Measurements from ENCODE around the gene MIR17HG.

MIR17HG gene

GRCh38 chr13:91361755-91362271, 14.3 kb downstream of the MIR17HG start:
- FAIRE-seq (no peak), DNase-seq (ENCODE audit: extremely low spot score, insufficient read length, low read depth) (no peak)

GRCh38 chr13:91362908-91363307, 15.4 kb downstream of the MIR17HG start:
- FAIRE-seq (no peak), DNase-seq (ENCODE audit: extremely low spot score, insufficient read length, low read depth) (no peak)

- FAIRE-seq (no peak), DNase-seq (ENCODE audit: extremely low spot score, insufficient read length, low read depth) (no peak)
Measured at GRCh38 chr13:91368101-91368500, 20.6 kb downstream of the MIR17HG start.

- no peak for DNase-seq (ENCODE audit: extremely low spot score, insufficient read length, low read depth)
- no peak for FAIRE-seq
Measured at GRCh38 chr13:91368676-91369440, 21.4 kb downstream of the MIR17HG start.

GRCh38 chr13:91369441-91369831, 21.9 kb downstream of the MIR17HG start:
- DNase-seq (ENCODE audit: extremely low spot score, insufficient read length, low read depth) (no peak), FAIRE-seq (no peak)

- DNase-seq (ENCODE audit: extremely low spot score, insufficient read length, low read depth) (no peak), FAIRE-seq (no peak)
Measured at GRCh38 chr13:91370501-91370900, 23.0 kb downstream of the MIR17HG start.

GRCh38 chr13:91372911-91373310, 25.4 kb downstream of the MIR17HG start:
- DNase-seq (ENCODE audit: extremely low spot score, insufficient read length, low read depth) (no peak), FAIRE-seq (no peak)

GRCh38 chr13:91375116-91375729, 27.7 kb downstream of the MIR17HG start:
- peak; percentile 84 for FAIRE-seq
- peak; percentile 23 for DNase-seq (ENCODE audit: extremely low spot score, insufficient read length, low read depth)

GRCh38 chr13:91381371-91381770, 33.9 kb downstream of the MIR17HG start:
- FAIRE-seq = no peak
- DNase-seq (ENCODE audit: extremely low spot score, insufficient read length, low read depth) = no peak

- no peak for DNase-seq (ENCODE audit: extremely low spot score, insufficient read length, low read depth)
- FAIRE-seq = no peak
Measured at GRCh38 chr13:91383836-91384235, 36.3 kb downstream of the MIR17HG start.

GRCh38 chr13:91384896-91385295, 37.4 kb downstream of the MIR17HG start:
- FAIRE-seq (no peak), DNase-seq (ENCODE audit: extremely low spot score, insufficient read length, low read depth) (no peak)

- FAIRE-seq (no peak), DNase-seq (ENCODE audit: extremely low spot score, insufficient read length, low read depth) (no peak)
Measured at GRCh38 chr13:91389186-91389585, 41.7 kb downstream of the MIR17HG start.

GRCh38 chr13:91397595-91397994, 50.1 kb downstream of the MIR17HG start:
- DNase-seq (ENCODE audit: extremely low spot score, insufficient read length, low read depth) (no peak), FAIRE-seq (no peak)

GRCh38 chr13:91398413-91399188, 51.1 kb downstream of the MIR17HG start, which contains the start of gene GPC5:
Gene GPC5 (plus strand): TSS chr13:91398621.
- peak; percentile 78 for FAIRE-seq
- DNase-seq (ENCODE audit: extremely low spot score, insufficient read length, low read depth) = peak; percentile 79

- FAIRE-seq = no peak
Measured at GRCh38 chr13:91399189-91400062, 51.9 kb downstream of the MIR17HG start.

GRCh38 chr13:91400063-91400399, 52.5 kb downstream of the MIR17HG start:
- no peak for FAIRE-seq
- DNase-seq (ENCODE audit: extremely low spot score, insufficient read length, low read depth) = no peak

More at GRCh38 chr13:91399189-91400062, 51.9 kb downstream of the MIR17HG start:
- no peak for DNase-seq (ENCODE audit: extremely low spot score, insufficient read length, low read depth)

GRCh38 chr13:91400671-91401070, 53.2 kb downstream of the MIR17HG start:
- FAIRE-seq (no peak), DNase-seq (ENCODE audit: extremely low spot score, insufficient read length, low read depth) (no peak)

- DNase-seq (ENCODE audit: extremely low spot score, insufficient read length, low read depth) (no peak), FAIRE-seq (no peak)
Measured at GRCh38 chr13:91401920-91402319, 54.4 kb downstream of the MIR17HG start.
